Measurements from ENCODE around the gene ZNF296.
A peak's percentile ranks its signal among the peaks of the same experiment; 100 is the strongest.
"Not testable (repeated sequence)": the region's sequence is repeated elsewhere in the genome, so short reads cannot be mapped to it uniquely, and the experiment has no call there.

Gene ZNF296

GRCh38 chr19:45076029-45076850, at the start of gene ZNF296:
Gene ZNF296, minus strand, starts transcription at chr19:45076478. Its CDS starts 105 bp downstream, at chr19:45076373.
- peak; percentile 10 for DNase-seq (ENCODE audit: low read depth)

GRCh38 chr19:45125360-45125759, 49.1 kb upstream of the ZNF296 start:
- DNase-seq (ENCODE audit: low read depth) = no peak

GRCh38 chr19:45124021-45124420, 47.7 kb upstream of the ZNF296 start:
- DNase-seq (ENCODE audit: low read depth) = no peak

GRCh38 chr19:45123440-45123850, 47.2 kb upstream of the ZNF296 start:
- peak; percentile 22 for DNase-seq (ENCODE audit: low read depth)

- no peak for DNase-seq (ENCODE audit: low read depth)
Measured at GRCh38 chr19:45122832-45123231, 46.6 kb upstream of the ZNF296 start.

GRCh38 chr19:45121827-45122345, 45.6 kb upstream of the ZNF296 start:
- DNase-seq (ENCODE audit: low read depth) = no peak

- no peak for DNase-seq (ENCODE audit: low read depth)
Measured at GRCh38 chr19:45119582-45119981, 43.3 kb upstream of the ZNF296 start.

GRCh38 chr19:45118591-45119355, 42.5 kb upstream of the ZNF296 start:
- not testable (repeated sequence) for DNase-seq (ENCODE audit: low read depth)

GRCh38 chr19:45118106-45118505, 41.8 kb upstream of the ZNF296 start:
- DNase-seq (ENCODE audit: low read depth) = no peak

GRCh38 chr19:45117671-45118070, 41.4 kb upstream of the ZNF296 start:
- DNase-seq (ENCODE audit: low read depth) = no peak

GRCh38 chr19:45117167-45117594, 40.9 kb upstream of the ZNF296 start:
- DNase-seq (ENCODE audit: low read depth) = no peak

GRCh38 chr19:45115809-45116615, 39.7 kb upstream of the ZNF296 start:
- DNase-seq (ENCODE audit: low read depth) = no peak

- DNase-seq (ENCODE audit: low read depth) = no peak
Measured at GRCh38 chr19:45114116-45114515, 37.8 kb upstream of the ZNF296 start.

- DNase-seq (ENCODE audit: low read depth) = no peak
Measured at GRCh38 chr19:45113628-45114027, 37.4 kb upstream of the ZNF296 start.

- DNase-seq (ENCODE audit: low read depth) = no peak
Measured at GRCh38 chr19:45112111-45112827, 36.0 kb upstream of the ZNF296 start.

GRCh38 chr19:45110851-45111266, 34.6 kb upstream of the ZNF296 start:
- no peak for DNase-seq (ENCODE audit: low read depth)

GRCh38 chr19:45107621-45108150, 31.4 kb upstream of the ZNF296 start:
- DNase-seq (ENCODE audit: low read depth) = no peak

- DNase-seq (ENCODE audit: low read depth) = not testable (repeated sequence)
Measured at GRCh38 chr19:45106363-45106762, 30.1 kb upstream of the ZNF296 start.

GRCh38 chr19:45104658-45105349, 28.5 kb upstream of the ZNF296 start:
- no peak for DNase-seq (ENCODE audit: low read depth)

GRCh38 chr19:45103508-45104319, 27.4 kb upstream of the ZNF296 start:
- no peak for DNase-seq (ENCODE audit: low read depth)
